GM23338 (cell line): ENCODE measurements around the gene PER3. TPM values are rescaled to one million over a fixed set of nuclear protein-coding genes. Genes with fewer than 3 reads are reported as not detected.

Source experiments
- ATAC-seq: fragments of 200-7000 bp; cut with Tn5 transposase; 3 replicates; pipeline ENCODE4 v1.9.1; 2020
- DNase-seq: peaks from one replicate; pipeline ENCODE4 v3.0.0-alpha.2; 2015; ENCODE audit warnings: low spot score
- H2AFZ ChIP-seq: fragments of 200-600 bp; sonication (generic); 2 replicates; pipeline ENCODE4 v1.8.0; 2016; ENCODE audit warnings: antibody characterized with exemption, mild to moderate bottlenecking, moderate library complexity
- H3F3A ChIP-seq: fragments of 200-600 bp; sonication (generic); replicated peaks from 2 replicates; pipeline ENCODE4 v1.8.0; 2017; ENCODE audit warnings: antibody characterized with exemption, mixed run types, low read depth
- H3K27ac ChIP-seq: fragments of 200-600 bp; sonication (generic); 2 replicates; pipeline ENCODE4 v1.6.1; 2016; ENCODE audit warnings: low read depth
- H3K27me3 ChIP-seq: fragments of 200-600 bp; sonication (generic); 2 replicates; pipeline ENCODE4 v1.8.0; 2016; ENCODE audit warnings: mild to moderate bottlenecking, mixed run types, moderate library complexity; ENCODE audit not compliant: insufficient read depth
- H3K36me3 ChIP-seq: fragments of 200-600 bp; sonication (generic); 2 replicates; pipeline ENCODE4 v1.8.0; 2016; ENCODE audit warnings: mild to moderate bottlenecking; ENCODE audit not compliant: insufficient read depth
- H3K4me1 ChIP-seq: fragments of 200-600 bp; sonication (generic); 2 replicates; pipeline ENCODE4 v1.8.0; 2016; ENCODE audit warnings: mild to moderate bottlenecking, moderate library complexity; ENCODE audit not compliant: insufficient read depth
- H3K4me2 ChIP-seq: fragments of 200-600 bp; sonication (generic); 2 replicates; pipeline ENCODE4 v1.7.1; 2017; ENCODE audit warnings: mixed run types
- H3K4me3 ChIP-seq: fragments of 200-600 bp; sonication (generic); 2 replicates; pipeline ENCODE4 v1.6.1; 2016; ENCODE audit warnings: mixed run types
- H3K79me2 ChIP-seq: fragments of 200-600 bp; sonication (generic); replicated peaks from 2 replicates; pipeline ENCODE4 v1.8.0; 2017; ENCODE audit warnings: mild to moderate bottlenecking; ENCODE audit not compliant: insufficient read depth
- H3K9me2 ChIP-seq: fragments of 200-600 bp; sonication (generic); 2 replicates; pipeline ENCODE4 v1.8.0; 2017; ENCODE audit not compliant: insufficient read depth
- H4K20me1 ChIP-seq: fragments of 200-600 bp; sonication (generic); replicated peaks from 2 replicates; pipeline ENCODE4 v1.8.0; 2017; ENCODE audit warnings: mild to moderate bottlenecking; ENCODE audit not compliant: insufficient read depth
- H3K27ac Mint-ChIP-seq: 2 replicates; pipeline ENCODE4 v1.8.0; 2020; ENCODE audit warnings: inconsistent platforms, mild to moderate bottlenecking, moderate library complexity, mixed read lengths
- H3K27me3 Mint-ChIP-seq: 3 replicates; pipeline ENCODE4 v1.8.0; 2022; ENCODE audit warnings: low read depth, mild to moderate bottlenecking, moderate library complexity, mixed read lengths, inconsistent platforms; ENCODE audit not compliant: insufficient read depth, poor library complexity
- H3K36me3 Mint-ChIP-seq: 3 replicates; pipeline ENCODE4 v1.8.0; 2021; ENCODE audit warnings: low read depth, mild to moderate bottlenecking, inconsistent platforms, moderate library complexity, mixed read lengths
- H3K4me1 Mint-ChIP-seq: 3 replicates; pipeline ENCODE4 v1.8.0; 2020; ENCODE audit warnings: mild to moderate bottlenecking, inconsistent platforms, mixed read lengths
- H3K4me3 Mint-ChIP-seq: 3 replicates; pipeline ENCODE4 v1.8.0; 2021; ENCODE audit warnings: moderate library complexity, mild to moderate bottlenecking, inconsistent platforms, mixed read lengths
- H3K9me3 Mint-ChIP-seq: 3 replicates; pipeline ENCODE4 v1.8.0; 2020; ENCODE audit warnings: moderate library complexity, mild to moderate bottlenecking, inconsistent platforms, mixed read lengths
- CREB1 ChIP-seq: fragments of 250-450 bp; sonication (Bioruptor Pico); IDR thresholded peaks from 2 replicates; pipeline ENCODE4 v1.5.0; 2020; ENCODE audit warnings: low read depth, mild to moderate bottlenecking, moderate library complexity
- NANOG ChIP-seq: IDR thresholded peaks from 2 replicates; pipeline ENCODE4 v1.6.1; 2016; ENCODE audit warnings: antibody characterized with exemption, borderline replicate concordance
- STAT1 ChIP-seq: IDR thresholded peaks from one replicate; pipeline ENCODE4 v1.6.1; 2016; ENCODE audit warnings: antibody characterized with exemption; ENCODE audit not compliant: unreplicated experiment
- ZNF114 ChIP-seq: fragments of 250-450 bp; sonication (Bioruptor Pico); IDR thresholded peaks from 2 replicates; pipeline ENCODE4 v1.5.0; 2020; ENCODE audit warnings: mild to moderate bottlenecking, moderate library complexity
- polyA plus RNA-seq: library from polyadenylated mRNA; unstranded; fragments of >200 nt; fragmentation: Nextera tagmentation; extraction: Ambion mirVana; gene quantifications from 2 replicates; pipeline ENCODE4 v1.2.1, GENCODE V29; 2016
- total RNA-seq: library from RNA; depleted of rRNA; stranded (reverse); fragments of >200 nt; shearing (Covaris generic); gene quantifications from 2 replicates; pipeline ENCODE4 v1.2.3, GENCODE V29; 2014
- TF ChIP-seq, protein P1 (sequence below): IDR thresholded peaks from 2 replicates; pipeline ENCODE4 v1.6.1; 2016; ENCODE audit warnings: antibody characterized with exemption
- TF ChIP-seq, protein P2 (sequence below): fragments of 250-450 bp; sonication (Bioruptor Pico); IDR thresholded peaks from 2 replicates; pipeline ENCODE4 v1.5.0; 2020; ENCODE audit warnings: mild to moderate bottlenecking, moderate library complexity
- TF ChIP-seq, protein P3 (sequence below), 2 experiments: fragments of 200-600 bp in 1 of 2; sonication (generic) in 1 of 2; conservative IDR thresholded peaks; 2 replicates each; pipeline versions ENCODE4 v1.5.1 to v1.6.1; 2016 to 2017; ENCODE audit warnings: antibody characterized with exemption in 2 of 2, low read depth in 2 of 2, mild to moderate bottlenecking in 2 of 2, moderate library complexity in 1 of 2
- TF ChIP-seq, protein P4 (sequence below): IDR thresholded peaks from one replicate; pipeline ENCODE4 v1.6.1; 2018; ENCODE audit warnings: antibody characterized with exemption; ENCODE audit not compliant: unreplicated experiment

PER3 gene
- total and polyA plus RNA-seq, 2 experiments from 2014 or later = 6.1 to 16.4 TPM

DNA sequence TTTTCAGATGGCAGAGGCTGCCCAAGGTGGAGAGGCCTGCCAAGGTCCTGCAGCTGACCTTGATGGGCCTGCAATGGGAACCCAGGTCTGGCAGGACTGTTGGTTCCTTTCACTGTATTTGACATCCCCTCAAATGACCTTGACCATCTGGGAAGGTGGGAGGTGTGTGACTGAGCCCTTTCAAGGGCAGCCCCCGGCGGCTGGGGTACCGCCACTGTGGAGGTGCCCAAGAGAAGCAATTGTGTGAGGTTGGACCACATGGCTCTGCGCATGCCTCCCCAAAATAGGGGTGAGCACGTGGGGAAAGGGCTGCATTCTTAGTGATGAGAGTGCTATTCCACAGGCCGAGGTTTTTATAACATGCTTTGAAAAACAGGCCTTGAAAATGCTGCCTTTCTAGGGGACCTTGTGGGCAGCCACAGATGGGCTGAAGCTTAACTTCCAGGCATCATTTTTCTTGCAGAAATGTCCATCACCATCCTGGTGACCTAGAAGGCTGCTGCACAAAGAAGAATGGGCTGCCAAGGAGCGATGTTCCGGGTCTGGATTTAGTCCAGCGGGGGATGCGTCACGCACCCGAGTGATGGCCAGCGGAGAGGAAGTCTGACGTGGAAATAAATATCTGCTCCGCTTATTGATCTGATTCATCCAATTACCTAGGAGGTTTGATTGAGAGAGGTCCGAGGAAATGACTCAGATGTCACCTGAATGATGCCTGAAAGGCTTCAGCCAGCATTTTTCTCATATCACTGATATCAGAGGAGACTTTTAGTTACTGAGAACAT is 85.2 kb downstream of the PER3 start (continued):
- TF ChIP-seq, protein P1, sequence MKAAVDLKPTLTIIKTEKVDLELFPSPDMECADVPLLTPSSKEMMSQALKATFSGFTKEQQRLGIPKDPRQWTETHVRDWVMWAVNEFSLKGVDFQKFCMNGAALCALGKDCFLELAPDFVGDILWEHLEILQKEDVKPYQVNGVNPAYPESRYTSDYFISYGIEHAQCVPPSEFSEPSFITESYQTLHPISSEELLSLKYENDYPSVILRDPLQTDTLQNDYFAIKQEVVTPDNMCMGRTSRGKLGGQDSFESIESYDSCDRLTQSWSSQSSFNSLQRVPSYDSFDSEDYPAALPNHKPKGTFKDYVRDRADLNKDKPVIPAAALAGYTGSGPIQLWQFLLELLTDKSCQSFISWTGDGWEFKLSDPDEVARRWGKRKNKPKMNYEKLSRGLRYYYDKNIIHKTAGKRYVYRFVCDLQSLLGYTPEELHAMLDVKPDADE = no peak
- TF ChIP-seq, protein P2, sequence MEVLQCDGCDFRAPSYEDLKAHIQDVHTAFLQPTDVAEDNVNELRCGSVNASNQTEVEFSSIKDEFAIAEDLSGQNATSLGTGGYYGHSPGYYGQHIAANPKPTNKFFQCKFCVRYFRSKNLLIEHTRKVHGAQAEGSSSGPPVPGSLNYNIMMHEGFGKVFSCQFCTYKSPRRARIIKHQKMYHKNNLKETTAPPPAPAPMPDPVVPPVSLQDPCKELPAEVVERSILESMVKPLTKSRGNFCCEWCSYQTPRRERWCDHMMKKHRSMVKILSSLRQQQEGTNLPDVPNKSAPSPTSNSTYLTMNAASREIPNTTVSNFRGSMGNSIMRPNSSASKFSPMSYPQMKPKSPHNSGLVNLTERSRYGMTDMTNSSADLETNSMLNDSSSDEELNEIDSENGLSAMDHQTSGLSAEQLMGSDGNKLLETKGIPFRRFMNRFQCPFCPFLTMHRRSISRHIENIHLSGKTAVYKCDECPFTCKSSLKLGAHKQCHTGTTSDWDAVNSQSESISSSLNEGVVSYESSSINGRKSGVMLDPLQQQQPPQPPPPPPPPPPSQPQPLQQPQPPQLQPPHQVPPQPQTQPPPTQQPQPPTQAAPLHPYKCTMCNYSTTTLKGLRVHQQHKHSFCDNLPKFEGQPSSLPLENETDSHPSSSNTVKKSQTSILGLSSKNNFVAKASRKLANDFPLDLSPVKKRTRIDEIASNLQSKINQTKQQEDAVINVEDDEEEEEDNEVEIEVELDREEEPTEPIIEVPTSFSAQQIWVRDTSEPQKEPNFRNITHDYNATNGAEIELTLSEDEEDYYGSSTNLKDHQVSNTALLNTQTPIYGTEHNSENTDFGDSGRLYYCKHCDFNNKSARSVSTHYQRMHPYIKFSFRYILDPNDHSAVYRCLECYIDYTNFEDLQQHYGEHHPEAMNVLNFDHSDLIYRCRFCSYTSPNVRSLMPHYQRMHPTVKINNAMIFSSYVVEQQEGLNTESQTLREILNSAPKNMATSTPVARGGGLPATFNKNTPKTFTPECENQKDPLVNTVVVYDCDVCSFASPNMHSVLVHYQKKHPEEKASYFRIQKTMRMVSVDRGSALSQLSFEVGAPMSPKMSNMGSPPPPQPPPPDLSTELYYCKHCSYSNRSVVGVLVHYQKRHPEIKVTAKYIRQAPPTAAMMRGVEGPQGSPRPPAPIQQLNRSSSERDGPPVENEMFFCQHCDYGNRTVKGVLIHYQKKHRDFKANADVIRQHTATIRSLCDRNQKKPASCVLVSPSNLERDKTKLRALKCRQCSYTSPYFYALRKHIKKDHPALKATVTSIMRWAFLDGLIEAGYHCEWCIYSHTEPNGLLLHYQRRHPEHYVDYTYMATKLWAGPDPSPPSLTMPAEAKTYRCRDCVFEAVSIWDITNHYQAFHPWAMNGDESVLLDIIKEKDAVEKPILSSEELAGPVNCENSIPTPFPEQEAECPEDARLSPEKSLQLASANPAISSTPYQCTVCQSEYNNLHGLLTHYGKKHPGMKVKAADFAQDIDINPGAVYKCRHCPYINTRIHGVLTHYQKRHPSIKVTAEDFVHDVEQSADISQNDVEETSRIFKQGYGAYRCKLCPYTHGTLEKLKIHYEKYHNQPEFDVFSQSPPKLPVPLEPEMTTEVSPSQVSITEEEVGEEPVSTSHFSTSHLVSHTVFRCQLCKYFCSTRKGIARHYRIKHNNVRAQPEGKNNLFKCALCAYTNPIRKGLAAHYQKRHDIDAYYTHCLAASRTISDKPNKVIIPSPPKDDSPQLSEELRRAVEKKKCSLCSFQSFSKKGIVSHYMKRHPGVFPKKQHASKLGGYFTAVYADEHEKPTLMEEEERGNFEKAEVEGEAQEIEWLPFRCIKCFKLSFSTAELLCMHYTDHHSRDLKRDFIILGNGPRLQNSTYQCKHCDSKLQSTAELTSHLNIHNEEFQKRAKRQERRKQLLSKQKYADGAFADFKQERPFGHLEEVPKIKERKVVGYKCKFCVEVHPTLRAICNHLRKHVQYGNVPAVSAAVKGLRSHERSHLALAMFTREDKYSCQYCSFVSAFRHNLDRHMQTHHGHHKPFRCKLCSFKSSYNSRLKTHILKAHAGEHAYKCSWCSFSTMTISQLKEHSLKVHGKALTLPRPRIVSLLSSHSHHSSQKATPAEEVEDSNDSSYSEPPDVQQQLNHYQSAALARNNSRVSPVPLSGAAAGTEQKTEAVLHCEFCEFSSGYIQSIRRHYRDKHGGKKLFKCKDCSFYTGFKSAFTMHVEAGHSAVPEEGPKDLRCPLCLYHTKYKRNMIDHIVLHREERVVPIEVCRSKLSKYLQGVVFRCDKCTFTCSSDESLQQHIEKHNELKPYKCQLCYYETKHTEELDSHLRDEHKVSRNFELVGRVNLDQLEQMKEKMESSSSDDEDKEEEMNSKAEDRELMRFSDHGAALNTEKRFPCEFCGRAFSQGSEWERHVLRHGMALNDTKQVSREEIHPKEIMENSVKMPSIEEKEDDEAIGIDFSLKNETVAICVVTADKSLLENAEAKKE = no peak
- TF ChIP-seq CREB1 (CRISPR knock-in tag) = no peak

DNA sequence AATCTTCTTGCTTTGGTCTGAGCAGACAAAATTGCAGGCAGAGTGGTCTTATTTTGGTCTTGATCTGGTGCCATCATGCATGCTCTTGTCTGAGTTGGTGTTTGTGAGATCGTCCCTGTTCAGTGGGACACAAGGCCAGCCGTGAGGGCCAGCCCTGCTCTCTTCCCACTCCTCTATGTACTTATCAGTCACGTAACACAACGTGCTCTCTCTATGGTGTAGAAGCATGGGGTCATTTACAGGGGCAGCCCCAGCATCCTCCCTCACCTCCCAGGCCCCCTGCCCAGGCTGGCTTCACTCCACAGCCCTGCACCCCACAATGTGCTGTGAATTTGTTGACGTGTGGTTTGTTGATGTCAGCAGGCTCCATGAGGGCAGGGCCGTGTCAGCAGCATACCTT is 87.0 kb downstream of the PER3 start:
- H3K27ac Mint-ChIP-seq = no peak overlapping the region
- no peaks in the 10 kb centered on the region; the same call in 2 of the 3 replicates for H3K9me3 Mint-ChIP-seq
- H3K4me3 Mint-ChIP-seq = no peak overlapping the region
- ATAC-seq = no peak
- Histone ChIP-seq H3K36me3 (no peaks in the 10 kb centered on the region), H3K27ac (no peak overlapping the region), H4K20me1 (no peaks in the 10 kb centered on the region), H3K4me1 (no peaks in the 10 kb centered on the region), H3K4me2 (no peak overlapping the region), H3K27me3 (no peaks in the 10 kb centered on the region), H2AFZ (no peak overlapping the region), H3F3A (no peaks in the 10 kb centered on the region), H3K4me3 (no peak overlapping the region), H3K9me2 (peaks cover 6% of the 10 kb centered on the region), H3K79me2 (no peaks in the 10 kb centered on the region)
- no peaks in the 10 kb centered on the region for H3K4me1 Mint-ChIP-seq
- DNase-seq = no peak
- no peaks in the 10 kb centered on the region for H3K36me3 Mint-ChIP-seq
- H3K27me3 Mint-ChIP-seq = no peaks in the 10 kb centered on the region
- TF ChIP-seq, protein P3, sequence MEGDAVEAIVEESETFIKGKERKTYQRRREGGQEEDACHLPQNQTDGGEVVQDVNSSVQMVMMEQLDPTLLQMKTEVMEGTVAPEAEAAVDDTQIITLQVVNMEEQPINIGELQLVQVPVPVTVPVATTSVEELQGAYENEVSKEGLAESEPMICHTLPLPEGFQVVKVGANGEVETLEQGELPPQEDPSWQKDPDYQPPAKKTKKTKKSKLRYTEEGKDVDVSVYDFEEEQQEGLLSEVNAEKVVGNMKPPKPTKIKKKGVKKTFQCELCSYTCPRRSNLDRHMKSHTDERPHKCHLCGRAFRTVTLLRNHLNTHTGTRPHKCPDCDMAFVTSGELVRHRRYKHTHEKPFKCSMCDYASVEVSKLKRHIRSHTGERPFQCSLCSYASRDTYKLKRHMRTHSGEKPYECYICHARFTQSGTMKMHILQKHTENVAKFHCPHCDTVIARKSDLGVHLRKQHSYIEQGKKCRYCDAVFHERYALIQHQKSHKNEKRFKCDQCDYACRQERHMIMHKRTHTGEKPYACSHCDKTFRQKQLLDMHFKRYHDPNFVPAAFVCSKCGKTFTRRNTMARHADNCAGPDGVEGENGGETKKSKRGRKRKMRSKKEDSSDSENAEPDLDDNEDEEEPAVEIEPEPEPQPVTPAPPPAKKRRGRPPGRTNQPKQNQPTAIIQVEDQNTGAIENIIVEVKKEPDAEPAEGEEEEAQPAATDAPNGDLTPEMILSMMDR (conservative IDR thresholded peaks at IDR 0.05; ENCODE audit: low read depth in 2 of 2) = no peak
- TF ChIP-seq, protein P4, sequence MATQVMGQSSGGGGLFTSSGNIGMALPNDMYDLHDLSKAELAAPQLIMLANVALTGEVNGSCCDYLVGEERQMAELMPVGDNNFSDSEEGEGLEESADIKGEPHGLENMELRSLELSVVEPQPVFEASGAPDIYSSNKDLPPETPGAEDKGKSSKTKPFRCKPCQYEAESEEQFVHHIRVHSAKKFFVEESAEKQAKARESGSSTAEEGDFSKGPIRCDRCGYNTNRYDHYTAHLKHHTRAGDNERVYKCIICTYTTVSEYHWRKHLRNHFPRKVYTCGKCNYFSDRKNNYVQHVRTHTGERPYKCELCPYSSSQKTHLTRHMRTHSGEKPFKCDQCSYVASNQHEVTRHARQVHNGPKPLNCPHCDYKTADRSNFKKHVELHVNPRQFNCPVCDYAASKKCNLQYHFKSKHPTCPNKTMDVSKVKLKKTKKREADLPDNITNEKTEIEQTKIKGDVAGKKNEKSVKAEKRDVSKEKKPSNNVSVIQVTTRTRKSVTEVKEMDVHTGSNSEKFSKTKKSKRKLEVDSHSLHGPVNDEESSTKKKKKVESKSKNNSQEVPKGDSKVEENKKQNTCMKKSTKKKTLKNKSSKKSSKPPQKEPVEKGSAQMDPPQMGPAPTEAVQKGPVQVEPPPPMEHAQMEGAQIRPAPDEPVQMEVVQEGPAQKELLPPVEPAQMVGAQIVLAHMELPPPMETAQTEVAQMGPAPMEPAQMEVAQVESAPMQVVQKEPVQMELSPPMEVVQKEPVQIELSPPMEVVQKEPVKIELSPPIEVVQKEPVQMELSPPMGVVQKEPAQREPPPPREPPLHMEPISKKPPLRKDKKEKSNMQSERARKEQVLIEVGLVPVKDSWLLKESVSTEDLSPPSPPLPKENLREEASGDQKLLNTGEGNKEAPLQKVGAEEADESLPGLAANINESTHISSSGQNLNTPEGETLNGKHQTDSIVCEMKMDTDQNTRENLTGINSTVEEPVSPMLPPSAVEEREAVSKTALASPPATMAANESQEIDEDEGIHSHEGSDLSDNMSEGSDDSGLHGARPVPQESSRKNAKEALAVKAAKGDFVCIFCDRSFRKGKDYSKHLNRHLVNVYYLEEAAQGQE = no peak
- TF ChIP-seq STAT1 (no peak), NANOG (no peak), ZNF114 (no peak)
